Panc1 (cell line): ENCODE results near the gene NIT1. TPM values are rescaled to one million over a fixed set of nuclear protein-coding genes. Genes with fewer than 3 reads are reported as not detected.

Experiments
- ATAC-seq: fragments of 200-7000 bp; cut with Tn5 transposase; 2 replicates; pipeline ENCODE4 v1.9.1; 2020; ENCODE audit warnings: mild to moderate bottlenecking, moderate library complexity
- BruUV-seq: library from RNA; stranded (reverse); fragments of 400-500 nt; replicated peaks from 2 replicates; lab custom pipeline; 2021; lab: Mats Ljungman, UMichigan
- CTCF ChIA-PET: fragments of 300-600 bp; sonication (Branson Sonifier 250); formaldehyde crosslinking; loops from one replicate; lab custom pipeline; 2022; ENCODE audit warnings: antibody characterized with exemption; lab: Charles Lee
- POLR2A ChIA-PET: fragments of 300-600 bp; sonication (Branson Sonifier 250); formaldehyde crosslinking; loops from one replicate; lab custom pipeline; 2022; ENCODE audit warnings: antibody characterized with exemption; lab: Charles Lee
- DNase-seq: peaks from one replicate; pipeline ENCODE4 v3.0.0-alpha.2; 2010; ENCODE audit warnings: low read depth, low spot score
- H3K27ac ChIP-seq: 2 replicates; pipeline ENCODE4 v1.5.1; 2011; ENCODE audit warnings: mild to moderate bottlenecking, low read length, inconsistent platforms
- H3K27me3 ChIP-seq: fragments of 200-500 bp; sonication (Bioruptor generic); 2 replicates; pipeline ENCODE4 v1.6.0; 2014; ENCODE audit warnings: low read length, inconsistent platforms; ENCODE audit not compliant: control insufficient read depth, insufficient read depth
- H3K36me3 ChIP-seq: fragments of 200-500 bp; sonication (Bioruptor generic); 2 replicates; pipeline ENCODE4 v1.5.1; 2014; ENCODE audit warnings: inconsistent platforms, mild to moderate bottlenecking, low read length, moderate library complexity; ENCODE audit not compliant: control insufficient read depth, insufficient read depth
- H3K4me1 ChIP-seq: 2 replicates; pipeline ENCODE4 v1.5.1; 2011; ENCODE audit warnings: inconsistent platforms, mild to moderate bottlenecking, low read length, moderate library complexity; ENCODE audit not compliant: control insufficient read depth, insufficient read depth
- H3K4me3 ChIP-seq, 2 experiments: 2 replicates each; pipeline ENCODE4 v1.5.1; 2011 to 2012; ENCODE audit warnings: low read depth in 2 of 2, low read length in 2 of 2, mild to moderate bottlenecking in 2 of 2, inconsistent platforms in 1 of 2, moderate library complexity in 1 of 2
- H3K9me3 ChIP-seq: fragments of 200-500 bp; sonication (Bioruptor generic); 2 replicates; pipeline ENCODE4 v1.5.1; 2014; ENCODE audit warnings: low read depth, mild to moderate bottlenecking, inconsistent platforms, low read length, moderate library complexity; ENCODE audit not compliant: control insufficient read depth, insufficient read depth
- CTCF ChIP-seq: fragments of 450-650 bp; IDR thresholded peaks from 2 replicates; pipeline ENCODE4 v1.5.1; 2017; ENCODE audit warnings: mild to moderate bottlenecking
- POLR2AphosphoS5 ChIP-seq: IDR thresholded peaks from 2 replicates; pipeline ENCODE4 v1.6.1; 2012; ENCODE audit warnings: mild to moderate bottlenecking, low read depth, low read length, moderate library complexity
- REST ChIP-seq, 2 experiments: IDR thresholded peaks; 2 replicates each; pipeline ENCODE4 v1.6.1; 2011 to 2012; ENCODE audit warnings: low read depth in 2 of 2, control low read depth in 1 of 2, low read length in 1 of 2, mild to moderate bottlenecking in 1 of 2, moderate library complexity in 1 of 2; ENCODE audit not compliant: insufficient read depth in 1 of 2
- SIN3A ChIP-seq: IDR thresholded peaks from 2 replicates; pipeline ENCODE4 v1.6.1; 2012; ENCODE audit warnings: low read depth, mild to moderate bottlenecking, low read length, moderate library complexity, borderline replicate concordance; ENCODE audit not compliant: insufficient read depth
- TCF7L2 ChIP-seq: IDR thresholded peaks from 2 replicates; pipeline ENCODE4 v1.6.1; 2011; ENCODE audit warnings: mild to moderate bottlenecking, low read depth, low read length, inconsistent platforms
- in situ Hi-C: cut with HindIII; loops from 2 replicates; pipeline ENCODE4 v1.10.0; 2016; ENCODE audit warnings: low sequenced_read_pairs, low pct_unique_long_range_greater_than_20kb
- intact Hi-C: fragments of 100-400 bp; cut with micrococcal nuclease; formaldehyde crosslinking; loops from one replicate; pipeline ENCODE4 v1.10.0; 2022; ENCODE audit not compliant: unreplicated experiment
- total RNA-seq: library from RNA; stranded (reverse); gene quantifications from one replicate; pipeline ENCODE4 v1.2.1, GENCODE V29; 2021; ENCODE audit not compliant: unreplicated experiment

NIT1 gene
- total RNA-seq, 1 experiment from 2014 or later, result 31.3 TPM

DNA sequence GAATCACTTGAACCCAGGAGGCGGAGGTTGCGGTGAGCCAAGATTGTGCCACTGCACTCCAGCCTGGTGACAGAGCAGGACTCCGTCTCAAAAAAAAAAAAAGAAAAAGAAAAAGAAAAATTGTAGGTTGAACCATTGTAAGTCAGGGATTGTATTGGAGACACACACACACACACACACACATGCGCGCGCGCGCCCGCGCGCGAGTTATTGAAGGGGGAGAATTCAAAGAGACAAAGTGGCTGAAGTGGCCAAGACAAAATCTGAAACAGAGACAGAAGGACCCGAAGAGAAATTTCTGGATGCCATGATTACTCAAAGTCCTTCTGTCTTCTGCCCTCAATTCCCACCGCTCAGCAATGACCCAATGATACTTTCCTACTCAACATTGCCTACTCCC lies 23.4 kb upstream of the NIT1 start:
- CTCF ChIA-PET, result no interaction called here
- no peak for TF ChIP-seq CTCF
- TF ChIP-seq SIN3A, result no peak
- TF ChIP-seq POLR2AphosphoS5, result no peak
- TF ChIP-seq TCF7L2, result no peak
- TF ChIP-seq REST (IDR thresholded peaks at IDR 0.05; ENCODE audit: insufficient read depth in 1 of 2, low read depth in 2 of 2, low read length in 1 of 2), result no peak
- Histone ChIP-seq H3K27me3 (no peaks in the 10 kb centered on the region), H3K4me3 (no peak overlapping the region), H3K4me1 (0 out of 2 replicates have a peak, but pooled peaks cover 6% of the 10 kb centered on the region), H3K36me3 (no peaks in the 10 kb centered on the region), H3K9me3 (no peaks in the 10 kb centered on the region), H3K27ac (no peak overlapping the region)
- in situ Hi-C loops (no loop called here), intact Hi-C loops (no loop called here)
- POLR2A ChIA-PET, result no interaction called here
- ATAC-seq (no peak), DNase-seq (no peak)
- no TSS peak for BruUV-seq

DNA sequence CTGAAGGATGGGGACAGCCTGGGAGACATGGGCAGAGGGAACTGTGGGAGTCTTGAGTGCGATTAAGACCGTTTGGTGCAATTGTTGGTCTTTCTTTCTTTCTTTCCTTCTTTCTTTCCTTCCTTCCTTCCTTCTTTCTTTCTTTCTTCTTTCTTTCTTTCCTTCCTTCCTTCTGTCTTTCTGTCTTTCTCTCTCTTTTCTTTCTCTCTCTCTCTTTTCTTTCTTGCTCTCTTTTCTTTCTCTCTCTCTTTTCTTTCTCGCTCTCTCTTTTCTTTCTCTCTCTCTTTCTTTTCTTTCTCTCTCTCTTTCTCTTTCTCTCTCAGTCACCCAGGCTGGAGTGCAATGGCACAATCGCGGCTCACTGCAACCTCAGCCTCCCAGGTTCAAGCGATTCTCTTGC lies 22.7 kb upstream of the NIT1 start:
- DNase-seq (no peak), ATAC-seq (no peak)
- Histone ChIP-seq H3K4me3 (no peak overlapping the region), H3K36me3 (peaks cover 3% of the 10 kb centered on the region; the same call in 1 of the 2 replicates), H3K4me1 (0 out of 2 replicates have a peak, but pooled peaks cover 6% of the 10 kb centered on the region), H3K27ac (no peak overlapping the region), H3K9me3 (no peaks in the 10 kb centered on the region), H3K27me3 (no peaks in the 10 kb centered on the region)
- BruUV-seq, result no TSS peak
- in situ Hi-C loops (no loop called here), intact Hi-C loops (loop anchor here (5.0 kb wide), 1 partner anchor 53 kb away; no protein-coding TSS in a partner anchor)
- POLR2A ChIA-PET, result interaction anchor here (0.5 kb wide), 1 partner anchor 59 kb away, joined by 8 read pairs; no protein-coding TSS in a partner anchor
- CTCF ChIA-PET, result no interaction called here
- no peak for TF ChIP-seq SIN3A
- TF ChIP-seq TCF7L2, result no peak
- no peak for TF ChIP-seq REST (IDR thresholded peaks at IDR 0.05; ENCODE audit: insufficient read depth in 1 of 2, low read depth in 2 of 2, low read length in 1 of 2)
- TF ChIP-seq POLR2AphosphoS5, result no peak
- TF ChIP-seq CTCF, result no peak
